HG02571 (cell line): Measurements from ENCODE around the gene FOSL2.
A peak's percentile ranks its signal among the peaks of the same experiment; 100 is the strongest.

Experiments
- ATAC-seq: cut with Tn5 transposase; IDR thresholded peaks from one replicate; pipeline ENCODE4 v1.9.1; 2021; ENCODE audit warnings: mild to moderate bottlenecking, moderate library complexity; ENCODE audit not compliant: unreplicated experiment

The FOSL2 gene

DNA sequence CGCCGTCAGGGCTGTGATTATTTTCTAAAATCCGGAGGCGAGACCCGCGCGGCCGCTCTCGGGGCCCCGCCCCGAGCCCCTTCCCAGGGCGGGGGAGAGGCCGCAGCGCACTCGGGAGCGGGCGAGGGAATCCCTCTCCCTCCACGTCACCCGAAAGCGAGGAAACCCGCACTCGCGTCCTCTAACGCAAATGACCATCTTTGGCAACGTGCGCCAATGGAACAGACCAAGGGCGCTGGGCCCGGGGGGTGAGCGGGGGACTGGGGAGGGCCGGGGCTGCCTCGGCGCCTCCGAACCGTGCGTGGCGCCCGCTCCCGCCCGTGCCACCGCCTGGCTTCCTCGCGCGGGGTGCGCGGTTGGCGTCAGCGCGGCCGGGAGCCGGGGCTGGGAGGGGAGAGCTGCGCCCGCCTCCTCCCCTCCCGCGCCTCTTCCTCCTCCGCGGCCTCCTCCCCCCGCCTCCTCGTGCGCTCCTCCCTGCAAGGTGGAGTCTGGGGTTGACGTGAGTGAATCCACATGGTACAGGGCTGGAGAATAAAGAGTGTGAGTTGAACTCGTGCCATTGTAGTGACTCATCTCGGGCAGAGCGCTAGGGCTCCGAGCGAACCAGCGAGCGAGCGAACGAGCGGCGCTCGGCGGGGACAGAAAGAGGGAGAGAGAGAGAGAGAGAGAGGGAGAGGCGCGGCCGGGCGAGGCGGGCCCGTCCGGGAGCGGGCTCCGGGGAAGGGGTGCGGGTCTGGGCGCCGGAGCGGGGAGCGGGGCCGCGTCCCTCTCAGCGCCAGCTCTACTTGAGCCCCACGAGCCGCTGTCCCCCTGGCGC lies at the start of gene FOSL2:
Gene FOSL2, plus strand, starts transcription at position 562 of the 817 bp plus-strand sequence. CDS start 863 bp downstream, outside the sequence.
- peak; percentile 73 for ATAC-seq

DNA sequence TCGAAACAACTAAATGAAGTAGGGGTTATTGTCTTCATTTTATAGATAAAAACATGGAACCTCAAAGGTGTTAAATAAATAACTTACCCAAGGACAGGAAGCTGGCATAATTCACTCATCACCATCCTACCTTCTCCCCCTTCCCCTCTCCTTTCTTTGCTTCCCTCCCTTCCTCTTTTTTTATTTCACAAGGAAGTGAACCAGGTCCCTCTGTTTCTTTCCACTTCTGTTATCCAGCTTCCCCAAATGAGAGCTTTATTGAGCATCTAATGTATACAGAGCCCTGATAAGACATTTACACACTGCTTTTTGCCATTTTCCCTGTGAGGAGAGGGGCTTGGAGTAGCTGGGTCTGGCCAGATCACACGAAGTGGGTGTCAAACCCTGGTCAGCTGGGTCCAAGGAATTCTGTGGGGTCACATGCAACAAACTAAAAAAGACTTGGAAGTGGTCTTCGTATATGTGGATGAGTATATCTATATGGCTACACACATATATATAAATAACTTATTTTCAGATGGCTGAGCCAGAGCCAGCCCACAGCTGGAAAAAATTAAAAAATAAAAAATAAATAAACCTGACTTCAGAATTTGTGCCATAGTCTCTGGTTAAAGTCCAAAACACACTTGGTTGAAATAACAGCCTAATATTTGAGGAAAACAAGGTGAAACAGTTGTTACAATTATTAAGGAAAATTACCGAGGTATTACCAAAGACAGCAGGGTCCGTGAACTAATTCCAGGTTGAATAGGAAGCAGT lies 49.3 kb upstream of the FOSL2 start:
- ATAC-seq: no peak

DNA sequence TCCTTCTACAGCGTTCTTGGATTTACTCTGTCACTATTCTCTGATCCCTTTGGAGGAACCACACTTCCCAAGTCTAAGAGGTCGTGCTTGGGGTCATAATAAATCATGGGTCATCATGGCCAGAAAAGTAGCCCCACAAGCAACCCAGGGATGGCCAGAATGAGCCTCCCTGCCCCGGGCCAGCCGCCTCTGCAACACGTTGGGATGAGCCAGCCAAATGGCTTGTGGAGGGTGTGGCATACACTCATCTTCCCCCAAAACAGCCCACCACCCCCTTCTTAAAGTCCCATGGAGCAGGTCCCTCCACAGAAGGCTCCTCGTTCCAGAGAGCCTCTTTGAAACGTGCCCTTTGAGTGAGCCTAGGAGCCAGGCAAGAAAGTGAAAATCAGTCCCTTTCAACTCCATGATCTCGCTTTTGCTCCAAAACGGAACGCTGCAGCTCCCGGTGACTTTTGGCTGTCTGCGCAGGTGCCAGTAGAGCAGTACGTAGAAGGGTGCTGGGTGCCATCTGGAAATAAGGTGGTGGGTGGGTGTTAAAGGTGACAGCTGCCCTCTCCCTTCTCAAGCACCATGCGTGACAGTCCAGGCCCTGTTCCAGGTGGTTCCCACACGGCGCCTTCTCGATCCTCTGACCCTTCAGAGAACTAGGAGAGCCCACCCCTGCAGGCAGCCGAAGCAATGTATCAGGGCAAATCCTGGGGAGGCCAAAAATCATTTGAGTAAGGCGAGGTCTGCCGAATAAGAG lies 48.5 kb upstream of the FOSL2 start:
- no peak for ATAC-seq

GRCh38 chr2:28344756-28345373 lies 47.8 kb upstream of the FOSL2 start:
- no peak for ATAC-seq

- no peak for ATAC-seq
These were observed 47.0 kb upstream of the FOSL2 start for GRCh38 chr2:28345619-28346018.

DNA sequence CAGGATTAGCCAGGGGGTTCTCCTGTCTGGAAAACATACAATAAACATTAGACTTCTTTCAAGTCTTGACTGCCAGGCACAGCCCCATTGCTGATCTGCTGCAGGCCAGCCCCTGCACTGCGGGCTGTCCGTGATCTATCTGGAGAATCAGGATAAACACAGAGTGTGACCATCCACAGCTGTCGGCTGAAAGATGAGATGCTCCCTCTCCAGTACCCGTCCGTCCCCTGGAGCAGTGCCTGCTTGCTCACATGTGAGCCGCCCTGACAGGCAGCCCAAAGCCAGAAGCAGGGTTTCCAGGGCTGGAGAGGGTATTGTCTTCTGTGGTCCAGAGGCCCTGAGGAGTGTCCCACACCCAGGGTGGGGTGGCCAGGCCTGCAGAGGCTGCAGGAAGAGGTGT lies 46.1 kb upstream of the FOSL2 start:
- no peak for ATAC-seq

DNA sequence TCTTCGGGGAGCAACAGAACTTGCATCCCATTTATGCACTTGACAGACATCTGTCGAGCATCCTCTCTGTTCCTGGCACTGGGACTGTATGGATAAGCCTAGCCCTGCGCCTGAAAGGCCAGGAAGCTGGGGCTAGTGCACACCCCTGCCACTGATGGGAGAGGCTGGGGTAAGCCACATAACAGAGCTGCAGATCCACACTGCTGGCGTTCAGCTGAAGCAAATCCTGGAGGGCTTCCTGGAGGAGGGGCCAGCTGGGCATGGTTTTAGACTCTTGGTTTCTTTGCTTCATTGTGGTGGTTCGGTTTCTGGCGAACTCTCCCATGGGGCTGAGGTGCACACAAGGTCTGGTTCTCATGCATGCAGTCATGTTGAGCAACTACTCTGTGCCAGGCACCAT lies 45.5 kb upstream of the FOSL2 start:
- no peak for ATAC-seq

DNA sequence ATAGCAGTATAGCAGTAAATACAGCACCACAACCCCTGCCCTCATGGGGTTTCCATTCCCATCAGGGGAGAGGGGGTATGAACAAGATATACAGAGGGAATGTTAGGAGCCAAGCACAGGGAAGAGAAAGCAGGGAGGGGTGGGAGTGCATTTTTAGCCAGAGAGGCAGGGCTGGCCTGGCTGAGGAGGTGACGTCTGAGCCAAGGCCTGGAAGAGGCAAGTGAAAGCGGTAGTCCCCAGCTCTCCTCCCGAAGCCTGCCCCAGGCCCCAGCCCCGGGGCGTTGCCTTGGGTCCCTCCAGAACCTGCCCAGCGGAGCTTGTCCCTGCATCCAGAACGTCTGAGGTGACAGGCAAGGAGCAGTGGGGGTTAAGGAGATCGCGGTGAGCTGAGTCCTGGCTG lies 45.1 kb upstream of the FOSL2 start:
- ATAC-seq: no peak

GRCh38 chr2:28348149-28348567 lies 44.5 kb upstream of the FOSL2 start:
- ATAC-seq: no peak

DNA sequence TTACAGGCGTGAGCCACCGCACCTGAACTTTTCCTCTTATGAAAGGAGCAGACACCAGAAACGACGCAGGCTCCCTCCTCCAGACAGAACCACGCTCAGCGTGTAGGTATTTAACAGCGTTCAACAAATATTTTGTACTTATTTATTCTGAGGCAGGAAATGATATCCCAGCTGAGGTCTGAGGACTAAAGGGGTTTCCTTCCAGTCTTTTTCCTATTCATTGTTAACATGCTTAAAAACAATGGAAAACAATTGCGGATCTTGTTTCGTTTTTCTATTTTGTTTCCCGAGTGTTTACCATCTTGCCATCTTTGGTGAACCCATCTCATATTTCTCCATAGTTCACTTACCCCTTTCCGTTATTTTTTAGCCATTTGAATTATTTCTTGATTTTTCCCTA lies 43.7 kb upstream of the FOSL2 start:
- no peak for ATAC-seq

GRCh38 chr2:28349546-28350165 lies 43.0 kb upstream of the FOSL2 start:
- ATAC-seq: no peak

GRCh38 chr2:28350196-28350595 lies 42.5 kb upstream of the FOSL2 start:
- no peak for ATAC-seq

DNA sequence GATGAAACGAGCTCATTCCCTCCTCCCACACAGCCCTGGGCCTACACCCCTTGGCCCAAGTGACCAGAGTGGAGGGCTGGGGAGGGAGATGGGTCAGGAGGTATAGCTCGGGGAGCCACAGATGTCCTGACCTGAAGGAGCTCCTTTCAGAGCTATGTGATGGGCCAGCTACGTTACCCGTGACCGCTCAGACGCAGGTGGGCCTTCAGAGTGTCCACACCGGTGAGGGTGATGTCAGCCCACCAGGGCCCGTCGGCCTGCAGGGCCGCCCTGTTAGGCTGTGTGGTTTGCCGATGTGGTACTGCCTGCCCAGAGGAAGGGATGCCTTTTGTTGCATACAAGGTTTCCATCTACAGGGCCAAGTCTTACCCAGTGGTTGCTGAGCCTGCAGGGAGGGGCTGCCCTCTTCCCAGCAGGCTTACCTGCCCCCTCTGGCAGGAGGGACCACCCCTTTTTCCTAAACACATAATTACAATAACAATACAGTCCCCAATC lies 41.8 kb upstream of the FOSL2 start:
- no peak for ATAC-seq

DNA sequence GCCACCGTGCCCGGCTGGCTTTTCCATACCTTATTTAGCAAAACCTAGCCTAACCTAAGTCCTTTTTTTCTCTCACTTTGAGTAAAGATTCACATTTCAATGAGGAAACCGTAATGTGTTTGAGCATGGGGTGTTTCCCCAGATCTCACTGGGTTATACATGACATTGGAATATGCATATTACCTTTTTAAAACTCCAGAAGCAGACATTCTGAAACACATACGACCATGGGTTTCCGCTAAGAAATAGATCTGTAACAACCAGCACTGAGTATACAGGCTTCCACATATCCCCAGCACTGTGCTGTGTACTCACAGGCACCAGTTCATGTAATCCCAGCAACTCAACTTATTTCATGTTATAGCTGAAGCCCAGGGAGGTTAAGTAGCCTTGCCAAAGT lies 41.0 kb upstream of the FOSL2 start:
- no peak for ATAC-seq

DNA sequence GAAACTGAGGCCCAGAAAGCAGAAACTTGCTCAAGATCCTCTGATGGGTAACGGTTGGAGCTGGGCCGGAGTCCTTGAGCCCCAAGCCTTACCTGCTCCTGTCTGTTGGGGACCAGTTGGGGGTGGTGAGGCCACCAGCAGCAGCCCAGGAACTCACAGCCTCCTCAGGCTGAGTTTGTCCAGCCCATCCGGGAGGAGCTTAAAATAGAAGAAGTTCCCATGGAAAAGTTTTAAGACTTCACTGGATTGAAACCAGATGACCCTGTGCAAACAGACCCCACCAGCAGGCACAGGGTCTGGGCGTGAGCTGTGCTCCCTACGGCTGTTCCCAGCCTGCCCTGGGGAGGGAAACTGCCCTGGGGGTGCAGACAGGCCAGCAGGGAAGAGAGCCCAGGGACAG lies 40.6 kb upstream of the FOSL2 start:
- no peak for ATAC-seq

GRCh38 chr2:28352610-28353195 lies 40.0 kb upstream of the FOSL2 start:
- ATAC-seq: no peak

GRCh38 chr2:28354920-28355520 lies 37.6 kb upstream of the FOSL2 start:
- no peak for ATAC-seq

DNA sequence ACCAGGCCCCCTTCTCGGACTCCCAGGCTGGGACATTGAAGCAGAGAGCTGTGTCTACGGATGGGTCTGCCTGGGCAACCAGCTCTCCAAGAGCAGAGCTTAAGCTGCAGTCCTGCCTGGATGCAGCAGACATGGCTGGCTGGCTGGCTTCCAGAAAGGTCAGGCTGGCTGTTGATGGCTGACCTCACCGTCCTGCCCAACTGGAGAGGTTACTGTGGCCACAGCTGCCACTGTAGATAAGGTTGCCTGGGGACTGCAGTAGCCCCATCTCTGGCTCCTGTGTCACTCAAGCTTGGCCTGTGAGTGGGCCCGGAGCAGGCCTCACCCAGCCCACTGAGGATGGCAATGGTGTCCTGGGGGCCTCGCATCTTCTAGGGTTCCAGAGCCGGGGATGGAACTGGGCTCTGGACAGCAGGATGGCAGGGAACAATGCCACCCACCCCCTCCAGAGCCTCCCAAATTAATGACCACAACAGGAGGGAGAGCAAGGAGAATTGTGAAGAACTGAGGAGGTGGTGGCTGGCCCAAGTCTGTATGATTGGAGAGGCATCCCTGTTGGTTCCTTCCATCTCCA lies 37.0 kb upstream of the FOSL2 start:
- no peak for ATAC-seq
